Ascending aorta (tissue), 2 donors: ENCODE results near the gene TOM1L2. TPM values are rescaled to one million over a fixed set of nuclear protein-coding genes. Genes with fewer than 3 reads are reported as not detected.

ENCODE experiments used
- DNase-seq, 2 donors: peaks; one replicate each; pipeline ENCODE4 v3.0.0-alpha.2; 2019; ENCODE audit warnings: low spot score in 2 of 2
- H3K27ac ChIP-seq, 2 donors: fragments of 200-600 bp; sonication (generic); one replicate each; pipeline ENCODE4 v1.5.1; 2016 to 2017; ENCODE audit warnings: mild to moderate bottlenecking in 1 of 2
- H3K27me3 ChIP-seq: fragments of 200-600 bp; sonication (generic); one replicate; pipeline ENCODE4 v1.5.1; 2017
- H3K36me3 ChIP-seq, 2 donors: fragments of 200-600 bp; sonication (generic); one replicate each; pipeline ENCODE4 v1.5.1; 2016
- H3K4me1 ChIP-seq, 2 donors: fragments of 200-600 bp; sonication (generic); one replicate each; pipeline ENCODE4 v1.5.1; 2016 to 2017; ENCODE audit warnings: mild to moderate bottlenecking in 1 of 2
- H3K4me3 ChIP-seq, 2 donors: fragments of 200-600 bp; sonication (generic); one replicate each; pipeline ENCODE4 v1.5.1; 2016 to 2017; ENCODE audit warnings: mild to moderate bottlenecking in 1 of 2
- H3K9me3 ChIP-seq, 2 donors: fragments of 200-600 bp; sonication (generic); one replicate each; pipeline ENCODE4 v1.5.1; 2016
- CTCF ChIP-seq, 3 experiments: fragments of 200-600 bp in 2 of 3; fragments of 450-650 bp in 1 of 3; sonication (generic) in 2 of 3; IDR thresholded peaks; one replicate each; pipeline ENCODE4 v1.5.1; 2016 to 2019; ENCODE audit warnings: antibody characterized with exemption in 3 of 3, mild to moderate bottlenecking in 1 of 3, moderate library complexity in 1 of 3
- intact Hi-C: fragments of 100-400 bp; cut with DNase I; formaldehyde crosslinking; loops from one replicate; pipeline ENCODE4 v1.15.1; 2023
- total RNA-seq: library from RNA; depleted of rRNA; stranded (reverse); fragments of >200 nt; gene quantifications from one replicate; pipeline ENCODE4 v1.1.0, GENCODE V29; 2016

The TOM1L2 gene
- total RNA-seq, 1 donor from 2014 or later = 39.0 TPM

GRCh38 chr17:17888371-17888770 lies 83.8 kb downstream of the TOM1L2 start:
- no peaks in the 10 kb centered on the region for H3K9me3 ChIP-seq
- DNase-seq = no peak
- H3K27ac ChIP-seq = no peak overlapping the region
- peaks cover 22 to 30% of the 10 kb centered on the region in 2 donors for H3K36me3 ChIP-seq
- intact Hi-C loops = no loop called here
- H3K4me3 ChIP-seq = no peak overlapping the region
- H3K4me1 ChIP-seq = no peaks in the 10 kb centered on the region
- H3K27me3 ChIP-seq = no peaks in the 10 kb centered on the region
- TF ChIP-seq CTCF (IDR thresholded peaks at IDR 0.05) = no peak

- Histone ChIP-seq H3K4me1 (no peaks in the 10 kb centered on the region), H3K4me3 (no peak overlapping the region), H3K27ac (no peak overlapping the region), H3K9me3 (no peaks in the 10 kb centered on the region), H3K27me3 (no peaks in the 10 kb centered on the region), H3K36me3 (peaks cover 16 to 27% of the 10 kb centered on the region in 2 donors)
- TF ChIP-seq CTCF (IDR thresholded peaks at IDR 0.05) = no peak
- DNase-seq = no peak
- intact Hi-C loops = no loop called here
Measured at GRCh38 chr17:17887752-17888304, 84.4 kb downstream of the TOM1L2 start.

- no peaks in the 10 kb centered on the region for H3K27me3 ChIP-seq
- no peak overlapping the region for H3K27ac ChIP-seq
- no peak for TF ChIP-seq CTCF (IDR thresholded peaks at IDR 0.05)
- intact Hi-C loops = no loop called here
- DNase-seq = no peak
- H3K4me3 ChIP-seq = no peak overlapping the region
- H3K4me1 ChIP-seq = no peaks in the 10 kb centered on the region
- H3K9me3 ChIP-seq = no peaks in the 10 kb centered on the region
- peaks cover 15 to 35% of the 10 kb centered on the region in 2 donors for H3K36me3 ChIP-seq
Measured at GRCh38 chr17:17886726-17887125, 85.5 kb downstream of the TOM1L2 start.

GRCh38 chr17:17886226-17886625 lies 86.0 kb downstream of the TOM1L2 start:
- no peak overlapping the region for H3K4me3 ChIP-seq
- no peaks in the 10 kb centered on the region for H3K27me3 ChIP-seq
- no peaks in the 10 kb centered on the region for H3K4me1 ChIP-seq
- H3K27ac ChIP-seq = no peak overlapping the region
- intact Hi-C loops = no loop called here
- no peak for TF ChIP-seq CTCF (IDR thresholded peaks at IDR 0.05)
- DNase-seq = no peak
- no peaks in the 10 kb centered on the region for H3K9me3 ChIP-seq
- H3K36me3 ChIP-seq = peaks cover 15 to 35% of the 10 kb centered on the region in 2 donors

- no peaks in the 10 kb centered on the region for H3K27me3 ChIP-seq
- TF ChIP-seq CTCF (IDR thresholded peaks at IDR 0.05) = no peak
- peaks cover 20 to 43% of the 10 kb centered on the region in 2 donors for H3K36me3 ChIP-seq
- H3K27ac ChIP-seq = no peak overlapping the region
- H3K4me3 ChIP-seq = no peak overlapping the region
- intact Hi-C loops = no loop called here
- DNase-seq = no peak
- H3K4me1 ChIP-seq = no peaks in the 10 kb centered on the region
- no peaks in the 10 kb centered on the region for H3K9me3 ChIP-seq
Measured at GRCh38 chr17:17884391-17885357, 87.5 kb downstream of the TOM1L2 start.
